H1 (cell line): ENCODE results near the gene RNF157. TPM values are rescaled to one million over a fixed set of nuclear protein-coding genes. Genes with fewer than 3 reads are reported as not detected.

Source experiments
- CTCF ChIA-PET: fragments of 300-600 bp; sonication (Branson Sonifier 250); formaldehyde crosslinking; loops from one replicate; lab custom pipeline; 2021; ENCODE audit not compliant: partially characterized antibody; lab: Charles Lee
- POLR2A ChIA-PET: fragments of 300-600 bp; sonication (Branson Sonifier 250); formaldehyde crosslinking; loops from one replicate; lab custom pipeline; 2021; ENCODE audit warnings: inconsistent platforms; ENCODE audit not compliant: partially characterized antibody; lab: Charles Lee
- DNase-seq, 2 experiments: peaks; one replicate each; pipeline versions ENCODE4 v3.0.0 to v3.0.0-alpha.2; 2010 to 2022; ENCODE audit warnings: low spot score in 2 of 2, low read depth in 1 of 2, mixed read lengths in 1 of 2
- FAIRE-seq: peaks from 2 replicates; lab custom pipeline; 2011; peaks lifted over from hg19 to GRCh38; lab: Jason Lieb, UNC
- H2AFZ ChIP-seq: 2 replicates; pipeline ENCODE4 v1.8.1; 2012; ENCODE audit warnings: low read length, inconsistent platforms
- H2AK5ac ChIP-seq: 2 replicates; pipeline ENCODE4 v1.6.1; 2013; ENCODE audit warnings: low read depth, low read length
- H2BK120ac ChIP-seq: replicated peaks from 2 replicates; pipeline ENCODE3; 2013; ENCODE audit warnings: low read depth, low read length, inconsistent platforms
- H2BK12ac ChIP-seq: 2 replicates; pipeline ENCODE4 v1.6.1; 2013; ENCODE audit warnings: low read depth, low read length
- H2BK15ac ChIP-seq: 2 replicates; pipeline ENCODE4 v1.6.1; 2013; ENCODE audit warnings: low read length
- H2BK20ac ChIP-seq: 2 replicates; pipeline ENCODE4 v1.6.1; 2013; ENCODE audit warnings: low read length
- H2BK5ac ChIP-seq: 2 replicates; pipeline ENCODE4 v1.6.1; 2013; ENCODE audit warnings: low read depth, low read length
- H3K14ac ChIP-seq: 2 replicates; pipeline ENCODE4 v1.6.1; 2013; ENCODE audit warnings: inconsistent platforms; ENCODE audit not compliant: insufficient read length
- H3K18ac ChIP-seq: 2 replicates; pipeline ENCODE4 v1.6.1; 2013; ENCODE audit warnings: low read length; ENCODE audit errors: extremely low read depth
- H3K23ac ChIP-seq: 2 replicates; pipeline ENCODE4 v1.6.1; 2013; ENCODE audit warnings: inconsistent platforms; ENCODE audit not compliant: insufficient read length
- H3K23me2 ChIP-seq: 2 replicates; pipeline ENCODE4 v1.6.1; 2013; ENCODE audit warnings: low read depth, low read length
- H3K27ac ChIP-seq: 2 replicates; pipeline ENCODE4 v1.6.1; 2011; ENCODE audit warnings: low read depth, low read length, inconsistent platforms
- H3K27me3 ChIP-seq, 4 experiments: replicated peaks in 1 of 4; 1 replicate in 1 of 4; 2 replicates in 3 of 4; pipeline versions ENCODE4 v1.6.1 to v1.8.1; 2011 to 2013; ENCODE audit warnings: low read length in 3 of 4, mild to moderate bottlenecking in 3 of 4, inconsistent platforms in 2 of 4, mixed read lengths in 2 of 4, moderate library complexity in 1 of 4; ENCODE audit not compliant: control insufficient read depth in 3 of 4, insufficient read depth in 3 of 4; ENCODE audit errors: extremely low read depth in 1 of 4
- H3K36me3 ChIP-seq, 4 experiments: 2 replicates each; pipeline versions ENCODE4 v1.6.1 to v1.8.1; 2011 to 2013; ENCODE audit warnings: mild to moderate bottlenecking in 4 of 4, low read length in 3 of 4, moderate library complexity in 2 of 4, control low read depth in 1 of 4, inconsistent platforms in 1 of 4; ENCODE audit not compliant: insufficient read depth in 4 of 4, control insufficient read depth in 2 of 4
- H3K4ac ChIP-seq: replicated peaks from 2 replicates; pipeline ENCODE3; 2013; ENCODE audit warnings: low read length, low read depth, mixed read lengths, inconsistent platforms; ENCODE audit not compliant: insufficient read length
- H3K4me1 ChIP-seq, 4 experiments: replicated peaks in 1 of 4; 1 replicate in 1 of 4; 2 replicates in 3 of 4; pipeline versions ENCODE4 v1.6.1 to v1.8.1; 2011 to 2013; ENCODE audit warnings: low read length in 3 of 4, inconsistent platforms in 2 of 4, mixed read lengths in 1 of 4; ENCODE audit not compliant: insufficient read depth in 4 of 4, control insufficient read depth in 3 of 4
- H3K4me2 ChIP-seq, 2 experiments: 2 replicates each; pipeline versions ENCODE4 v1.6.1 to v1.8.1; 2011 to 2013; ENCODE audit warnings: low read depth in 2 of 2, low read length in 2 of 2, control low read depth in 1 of 2, inconsistent platforms in 1 of 2, mild to moderate bottlenecking in 1 of 2; ENCODE audit not compliant: insufficient read depth in 1 of 2
- H3K4me3 ChIP-seq, 4 experiments: fragments of 200-600, 300-600 bp in 1 of 4; sonication (generic), shearing (Covaris generic), sonication (Bioruptor Twin) in 1 of 4; 2 replicates each; pipeline versions ENCODE4 v1.5.1 to v1.8.1; 2011 to 2016; ENCODE audit warnings: low read length in 4 of 4, low read depth in 3 of 4, control low read depth in 2 of 4, inconsistent platforms in 2 of 4, mild to moderate bottlenecking in 2 of 4, mixed read lengths in 1 of 4, moderate library complexity in 1 of 4; ENCODE audit not compliant: insufficient read depth in 2 of 4; ENCODE audit errors: extremely low read depth in 1 of 4
- H3K56ac ChIP-seq: replicated peaks from 2 replicates; pipeline ENCODE3; 2013; ENCODE audit warnings: low read depth, mild to moderate bottlenecking, mixed read lengths, low read length, inconsistent platforms; ENCODE audit not compliant: insufficient read length
- H3K79me1 ChIP-seq: 2 replicates; pipeline ENCODE4 v1.6.1; 2013; ENCODE audit warnings: low read depth, low read length, control low read depth
- H3K79me2 ChIP-seq, 2 experiments: 2 replicates each; pipeline versions ENCODE4 v1.6.1 to v1.8.1; 2012 to 2013; ENCODE audit warnings: low read length in 2 of 2, mild to moderate bottlenecking in 2 of 2, inconsistent platforms in 1 of 2; ENCODE audit not compliant: insufficient read depth in 2 of 2, control insufficient read depth in 1 of 2
- H3K9ac ChIP-seq, 4 experiments: replicated peaks in 1 of 4; 1 replicate in 1 of 4; 2 replicates in 3 of 4; pipeline versions ENCODE4 v1.6.1 to v1.8.1; 2011 to 2013; ENCODE audit warnings: low read depth in 3 of 4, low read length in 3 of 4, control low read depth in 2 of 4, mild to moderate bottlenecking in 2 of 4, moderate library complexity in 2 of 4, inconsistent platforms in 1 of 4; ENCODE audit errors: extremely low read depth in 1 of 4
- H3K9me3 ChIP-seq, 2 experiments: 2 replicates each; pipeline versions ENCODE4 v1.6.1 to v1.8.1; 2012 to 2013; ENCODE audit warnings: mild to moderate bottlenecking in 2 of 2, moderate library complexity in 2 of 2, control low read depth in 1 of 2, inconsistent platforms in 1 of 2, low read depth in 1 of 2, low read length in 1 of 2, mixed read lengths in 1 of 2; ENCODE audit not compliant: insufficient read depth in 2 of 2
- H4K20me1 ChIP-seq, 2 experiments: replicated peaks in 1 of 2; 2 replicates each; pipeline versions ENCODE3 to v1.8.1; 2011 to 2013; ENCODE audit warnings: inconsistent platforms in 2 of 2, low read length in 2 of 2, mild to moderate bottlenecking in 1 of 2; ENCODE audit not compliant: insufficient read depth in 2 of 2, control insufficient read depth in 1 of 2
- H4K5ac ChIP-seq: 2 replicates; pipeline ENCODE4 v1.6.1; 2013; ENCODE audit warnings: low read length, low read depth, mixed read lengths, inconsistent platforms; ENCODE audit not compliant: insufficient read length
- H4K8ac ChIP-seq: 2 replicates; pipeline ENCODE4 v1.8.0; 2013; ENCODE audit warnings: mild to moderate bottlenecking, moderate library complexity, low read length, inconsistent platforms; ENCODE audit not compliant: insufficient read depth; ENCODE audit errors: extremely low read depth
- H4K91ac ChIP-seq: replicated peaks from 2 replicates; pipeline ENCODE3; 2013; ENCODE audit warnings: low read length, mixed read lengths, inconsistent platforms; ENCODE audit not compliant: insufficient read length
- PHF8 ChIP-seq: fragments of 200-600 bp; sonication (generic); conservative IDR thresholded peaks from 2 replicates; pipeline ENCODE4 v1.7.1; 2012; ENCODE audit warnings: low read depth, mild to moderate bottlenecking, inconsistent platforms, low read length, moderate library complexity
- WGBS, 2 experiments: shearing (Covaris generic) in 1 of 2; methylation state at CpG; one replicate each; pipeline versions ENCODE4 v1.1.6 to v1.1.7; 2013 to 2015; ENCODE audit warnings: low lambda C conversion rate in 2 of 2, mixed read lengths in 2 of 2, inconsistent platforms in 1 of 2, low coverage in 1 of 2, missing lambda C conversion rate in 1 of 2; ENCODE audit not compliant: insufficient replicate concordance in 2 of 2, insufficient coverage in 1 of 2, insufficient read length in 1 of 2; ENCODE audit errors: extremely low coverage in 1 of 2, missing lambda C conversion rate in 1 of 2; 5-methylcytosine and 5-hydroxymethylcytosine counted together
- polyA plus RNA-seq, 7 experiments: library from polyadenylated mRNA; depleted of rRNA in 3 of 7; stranded (reverse) in 5 of 7; unstranded in 2 of 7; fragments of >200 nt in 5 of 7; fragments of 200-250 nt in 2 of 7; gene quantifications; 1 replicate in 5 of 7; 2 replicates in 1 of 7; 4 replicates in 1 of 7; pipeline versions ENCODE4 v1.2.1 to v1.2.3, GENCODE V29; 2011 to 2013; ENCODE audit warnings: missing spikeins in 2 of 7, mixed read lengths in 2 of 7
- total RNA-seq: library from RNA; stranded (reverse); fragmentation: NEBNext Ultra II Directional; extraction: Animal tissue kit (Norgen Biotek cat#: 25700); gene quantifications from 2 replicates; pipeline ENCODE4 v1.2.1, GENCODE V29; 2021

Gene RNF157
- total and polyA plus RNA-seq, 2 of the 8 experiments (the other 6 are each of a cell fraction or from before 2014, with no cell fraction given) = 13.4 to 16.7 TPM

DNA sequence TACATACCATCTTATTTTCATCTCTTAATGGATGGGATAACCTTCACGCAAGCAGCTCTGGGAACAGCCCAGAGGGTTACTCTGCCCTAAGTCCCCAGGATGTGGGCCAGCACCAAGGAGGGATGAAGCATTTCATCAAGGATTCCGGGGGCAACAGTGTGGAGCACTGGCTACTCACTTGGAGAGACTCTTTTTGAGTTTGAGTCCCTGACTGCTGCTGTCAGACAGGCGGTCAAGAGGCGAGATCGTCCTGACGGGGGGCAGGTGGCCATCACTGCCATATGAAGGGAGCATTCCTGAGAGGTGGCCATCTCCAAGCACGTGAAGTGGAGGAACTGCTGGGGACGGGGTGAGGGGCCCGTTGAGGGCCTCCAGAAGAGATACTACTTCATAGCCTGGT is 81.1 kb downstream of the RNF157 start:
- ChIA-PET CTCF (interaction anchor here (0.6 to 24.4 kb wide), 6 partner anchors 10 to 120 kb away, joined by 3 to 778 read pairs (median 48); partner anchors contain the start of genes EXOC7 and FOXJ1), POLR2A (no interaction called here)
- no peak overlapping the region for H4K8ac ChIP-seq
- no peaks in the 10 kb centered on the region for H3K9me3 ChIP-seq
- no peak overlapping the region for H4K91ac ChIP-seq
- no peaks in the 10 kb centered on the region for H3K27me3 ChIP-seq
- no peaks in the 10 kb centered on the region for H4K20me1 ChIP-seq
- H2BK12ac ChIP-seq = no peak overlapping the region
- H2BK120ac ChIP-seq = no peak overlapping the region
- H3K4me1 ChIP-seq = peaks cover 0 to 10% (median 3%) of the 10 kb centered on the region in 4 experiments; a peak in 4 of 7 replicates
- H4K5ac ChIP-seq = no peak overlapping the region
- H3K4me2 ChIP-seq = no peak overlapping the region
- no peak overlapping the region for H3K4ac ChIP-seq
- no peak overlapping the region for H3K56ac ChIP-seq
- H3K18ac ChIP-seq = no peak overlapping the region
- H3K36me3 ChIP-seq = no peaks in the 10 kb centered on the region
- H2AK5ac ChIP-seq = no peak overlapping the region
- FAIRE-seq (no peak), DNase-seq (no peak)
- no peaks in the 10 kb centered on the region for H3K23me2 ChIP-seq
- H3K79me1 ChIP-seq = no peaks in the 10 kb centered on the region
- no peak overlapping the region for H2BK5ac ChIP-seq
- no peak overlapping the region for H3K27ac ChIP-seq
- no peak overlapping the region for H3K14ac ChIP-seq
- H3K79me2 ChIP-seq = no peaks in the 10 kb centered on the region
- no peak overlapping the region for H2AFZ ChIP-seq
- no peak overlapping the region for H3K4me3 ChIP-seq
- H3K9ac ChIP-seq = no peak overlapping the region
- no peak overlapping the region for H2BK20ac ChIP-seq
- H3K23ac ChIP-seq = no peak overlapping the region
- H2BK15ac ChIP-seq = no peak overlapping the region
- WGBS, 2 experiments = 94% methylated on average over 9 of the region's 9 CpGs; no CpG with 5 or more reads in 1 of the 2 experiments
- TF ChIP-seq PHF8 = no peak
